GM12878 (cell line): Measurements from ENCODE around the gene MPST. TPM values are rescaled to one million over a fixed set of nuclear protein-coding genes. Genes with fewer than 3 reads are reported as not detected.

Experiments
- ATAC-seq: fragments of 200-7000 bp; cut with Tn5 transposase; 3 replicates; pipeline ENCODE4 v1.9.1; 2020; ENCODE audit warnings: mild to moderate bottlenecking, moderate library complexity
- BruUV-seq: library from RNA; stranded (reverse); fragments of 400-500 nt; replicated peaks from 2 replicates; lab custom pipeline; 2021; lab: Mats Ljungman, UMichigan
- CTCF ChIA-PET: fragments of 300-600 bp; sonication (Branson Sonifier 250); formaldehyde crosslinking; extraction: SDS; loops from one replicate; lab custom pipeline; 2021; ENCODE audit warnings: inconsistent platforms; lab: Yijun Ruan, JAX
- POLR2A ChIA-PET: fragments of 350-600 bp; formaldehyde crosslinking; extraction: SDS; loops from one replicate; lab custom pipeline; 2021; ENCODE audit warnings: inconsistent platforms; lab: Charles Lee
- RAD21 ChIA-PET: fragments of 300-600 bp; sonication (Branson Sonifier 250); formaldehyde crosslinking; loops from one replicate; lab custom pipeline; 2023; ENCODE audit warnings: antibody characterized with exemption; ENCODE audit not compliant: unreplicated experiment; lab: Charles Lee
- SMC1A ChIA-PET: fragments of 300-600 bp; sonication (Branson Sonifier 250); formaldehyde crosslinking; loops from one replicate; lab custom pipeline; 2023; ENCODE audit not compliant: unreplicated experiment, uncharacterized antibody; lab: Charles Lee
- DNase-seq: peaks from one replicate; pipeline ENCODE4 v3.0.0-alpha.2; 2011; ENCODE audit warnings: low read depth, low spot score
- FAIRE-seq: peaks from 3 replicates; lab custom pipeline; 2011; peaks lifted over from hg19 to GRCh38; lab: Jason Lieb, UNC
- H2AFZ ChIP-seq: 2 replicates; pipeline ENCODE4 v1.6.0; 2011; ENCODE audit warnings: low read depth, low read length, control low read depth; ENCODE audit not compliant: control insufficient read depth
- H3K27ac ChIP-seq: 2 replicates; pipeline ENCODE4 v1.5.1; 2011; ENCODE audit warnings: control low read depth; ENCODE audit not compliant: control insufficient read depth, insufficient read depth
- H3K27me3 ChIP-seq, 2 experiments: replicated peaks in 1 of 2; 2 replicates each; pipeline versions ENCODE4 v1.6.0 to v1.6.1; 2011; ENCODE audit warnings: low read length in 1 of 2; ENCODE audit not compliant: control insufficient read depth in 2 of 2, insufficient read depth in 2 of 2
- H3K36me3 ChIP-seq, 2 experiments: 2 replicates each; pipeline ENCODE4 v1.5.1; 2011; ENCODE audit warnings: low read length in 1 of 2; ENCODE audit not compliant: control insufficient read depth in 2 of 2, insufficient read depth in 2 of 2
- H3K4me1 ChIP-seq: 2 replicates; pipeline ENCODE4 v1.6.1; 2011; ENCODE audit warnings: mild to moderate bottlenecking, low read length, moderate library complexity, mixed read lengths; ENCODE audit not compliant: control insufficient read depth, insufficient read depth
- H3K4me2 ChIP-seq: 2 replicates; pipeline ENCODE4 v1.6.0; 2011; ENCODE audit warnings: control low read depth; ENCODE audit not compliant: control insufficient read depth, insufficient read depth
- H3K4me3 ChIP-seq: fragments of 200-600 bp; sonication (generic); 2 replicates; pipeline ENCODE4 v1.5.1; 2016
- H3K79me2 ChIP-seq: 2 replicates; pipeline ENCODE4 v1.6.0; 2011; ENCODE audit warnings: low read length; ENCODE audit not compliant: control insufficient read depth, insufficient read depth
- H3K9ac ChIP-seq: 2 replicates; pipeline ENCODE4 v1.8.0; 2011; ENCODE audit warnings: low read length, control low read depth, mixed read lengths; ENCODE audit not compliant: control insufficient read depth, insufficient read depth
- H3K9me3 ChIP-seq: replicated peaks from 3 replicates; pipeline ENCODE4 v1.5.1; 2011; ENCODE audit warnings: mild to moderate bottlenecking, low read length; ENCODE audit not compliant: control insufficient read depth, insufficient read depth
- H4K20me1 ChIP-seq: 2 replicates; pipeline ENCODE4 v1.6.0; 2011; ENCODE audit not compliant: control insufficient read depth, insufficient read depth
- ATF3 ChIP-seq: IDR thresholded peaks from 2 replicates; pipeline ENCODE4 v1.6.1; 2011; ENCODE audit warnings: low read depth, mild to moderate bottlenecking, low read length, moderate library complexity, borderline replicate concordance; ENCODE audit errors: extremely low read depth
- CBX3 ChIP-seq: fragments of 200-600 bp; sonication (generic); IDR thresholded peaks from 2 replicates; pipeline ENCODE4 v1.6.1; 2016; ENCODE audit warnings: low read depth, borderline replicate concordance
- CHD1 ChIP-seq: IDR thresholded peaks from 2 replicates; pipeline ENCODE4 v1.6.1; 2012; ENCODE audit warnings: low read depth, low read length, improper control_type of control experiment
- CHD4 ChIP-seq: fragments of 200-600 bp; sonication (generic); IDR thresholded peaks from 2 replicates; pipeline ENCODE4 v1.6.1; 2016; ENCODE audit warnings: mild to moderate bottlenecking
- CREM ChIP-seq: IDR thresholded peaks from 2 replicates; pipeline ENCODE4 v1.6.1; 2014; ENCODE audit warnings: antibody characterized with exemption, low read depth
- HDAC2 ChIP-seq: fragments of 200-600 bp; sonication (generic); IDR thresholded peaks from 2 replicates; pipeline ENCODE4 v1.6.1; 2017
- JUND ChIP-seq: IDR thresholded peaks from 2 replicates; pipeline ENCODE4 v1.6.1; 2012; ENCODE audit warnings: low read depth, mild to moderate bottlenecking, low read length, improper control_type of control experiment, moderate library complexity
- MEF2B ChIP-seq: fragments of 450-650 bp; IDR thresholded peaks from 2 replicates; pipeline ENCODE4 v1.6.1; 2018; ENCODE audit warnings: mild to moderate bottlenecking, moderate library complexity; ENCODE audit not compliant: partially characterized antibody, poor library complexity, severe bottlenecking
- MXI1 ChIP-seq: fragments of 150-350 bp; IDR thresholded peaks from 2 replicates; pipeline ENCODE4 v1.6.1; 2011; ENCODE audit warnings: low read depth, mild to moderate bottlenecking, inconsistent platforms, low read length, improper control_type of control experiment
- NRF1 ChIP-seq: conservative IDR thresholded peaks from 2 replicates; pipeline ENCODE4 v1.6.1; 2011; ENCODE audit warnings: mild to moderate bottlenecking, low read depth, low read length, improper control_type of control experiment
- PAX5 ChIP-seq: IDR thresholded peaks from 2 replicates; pipeline ENCODE4 v1.6.1; 2011; ENCODE audit warnings: low read depth, low read length, borderline replicate concordance
- RB1 ChIP-seq: fragments of 450-650 bp; formaldehyde crosslinking; IDR thresholded peaks from 2 replicates; pipeline ENCODE4 v1.6.1; 2017; ENCODE audit warnings: mild to moderate bottlenecking, borderline replicate concordance
- RCOR1 ChIP-seq: conservative IDR thresholded peaks from 2 replicates; pipeline ENCODE4 v1.6.1; 2012; ENCODE audit warnings: low read depth, low read length, improper control_type of control experiment
- SMARCA5 ChIP-seq: fragments of 450-650 bp; IDR thresholded peaks from 2 replicates; pipeline ENCODE4 v1.6.1; 2017; ENCODE audit warnings: mild to moderate bottlenecking
- SPI1 ChIP-seq: IDR thresholded peaks from 2 replicates; pipeline ENCODE4 v1.6.1; 2011; ENCODE audit warnings: low read depth, mild to moderate bottlenecking, low read length, moderate library complexity, borderline replicate concordance; ENCODE audit not compliant: insufficient read depth
- TAF1 ChIP-seq: IDR thresholded peaks from 2 replicates; pipeline ENCODE4 v1.6.1; 2011; ENCODE audit warnings: mild to moderate bottlenecking, low read depth, low read length, borderline replicate concordance
- TARDBP ChIP-seq: IDR thresholded peaks from 2 replicates; pipeline ENCODE4 v1.6.1; 2016; ENCODE audit warnings: borderline replicate concordance
- YY1 ChIP-seq: IDR thresholded peaks from 2 replicates; pipeline ENCODE4 v1.6.1; 2011; ENCODE audit warnings: low read depth, mild to moderate bottlenecking, low read length
- ZNF592 ChIP-seq: fragments of 450-650 bp; IDR thresholded peaks from 2 replicates; pipeline ENCODE4 v1.6.1; 2017; ENCODE audit warnings: mild to moderate bottlenecking, moderate library complexity
- WGBS: methylation state at CpG from one replicate; pipeline ENCODE4 v1.1.6; 2016; ENCODE audit warnings: low lambda C conversion rate; ENCODE audit not compliant: insufficient replicate concordance, insufficient coverage; ENCODE audit errors: missing lambda C conversion rate; 5-methylcytosine and 5-hydroxymethylcytosine counted together
- in situ Hi-C: fragments of 300-500 bp; cut with MboI; formaldehyde crosslinking; loops from 9 replicates; pipeline ENCODE4 v1.14.3; 2018; ENCODE audit warnings: mixed read lengths
- intact Hi-C: fragments of 100-400 bp; cut with micrococcal nuclease; formaldehyde crosslinking; loops from one replicate; pipeline ENCODE4 v1.14.2; 2022; ENCODE audit not compliant: unreplicated experiment
- polyA plus RNA-seq, 11 experiments: library from polyadenylated mRNA; depleted of rRNA in 4 of 11; unstranded in 6 of 11; stranded (reverse) in 5 of 11; fragments of >200 nt; fragmentation: Nextera tagmentation in 4 of 11; fragmentation: Illumina TruSeq in 1 of 11; extraction: Ambion mirVana in 4 of 11; extraction: Trizol in 1 of 11; gene quantifications; 1 replicate in 1 of 11; 2 replicates in 10 of 11; pipeline versions ENCODE4 v1.2.1 to v1.2.3, GENCODE V29; 2011 to 2016; ENCODE audit warnings: inconsistent platforms in 2 of 11, missing spikeins in 2 of 11, low read depth in 1 of 11
- total RNA-seq, 4 experiments: library from RNA; depleted of rRNA in 3 of 4; stranded (reverse); fragments of >200 nt in 3 of 4; fragmentation: Illumina TruSeq in 1 of 4; extraction: Trizol in 1 of 4; gene quantifications; 2 replicates each; pipeline versions ENCODE4 v1.2.1 to v1.2.3, GENCODE V29; 2013 to 2021
- TF ChIP-seq, protein P1 (sequence below): fragments of 450-650 bp; IDR thresholded peaks from 2 replicates; pipeline ENCODE4 v1.6.1; 2016; ENCODE audit warnings: mild to moderate bottlenecking

MPST gene
- total and polyA plus RNA-seq, 10 of the 15 experiments (the other 5 are each of a cell fraction or from before 2014, with no cell fraction given), result 0.95 to 88.7 (median 38.5) TPM

DNA sequence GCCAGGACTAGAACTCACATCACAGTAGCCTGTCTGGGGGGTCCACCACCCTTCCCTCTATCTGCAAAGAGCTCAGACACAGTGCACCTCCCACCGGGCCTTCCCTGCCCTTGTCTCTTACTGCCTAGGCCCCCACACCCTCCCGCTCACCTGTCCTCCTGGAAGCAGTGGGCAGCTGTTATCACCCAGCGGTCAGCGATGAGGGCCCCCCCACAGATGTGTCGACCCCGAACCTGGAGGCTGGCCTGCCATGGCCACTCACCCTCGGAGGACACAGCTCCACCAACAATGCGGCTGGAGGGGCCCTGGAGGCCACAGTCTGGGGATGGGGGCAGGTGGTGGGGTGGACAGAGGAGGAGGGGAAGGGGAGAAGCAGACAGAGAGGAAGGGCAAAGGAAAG lies 50.8 kb downstream of the MPST start (continued):
- TF ChIP-seq CHD4, result no peak
- TF ChIP-seq CBX3, result no peak
- no peak for TF ChIP-seq SMARCA5
- TF ChIP-seq ZNF592, result no peak
- TF ChIP-seq ATF3, result no peak
- no peak for TF ChIP-seq TAF1
- no peak for TF ChIP-seq SPI1
- no peak for TF ChIP-seq HDAC2
- no peak for TF ChIP-seq TARDBP

DNA sequence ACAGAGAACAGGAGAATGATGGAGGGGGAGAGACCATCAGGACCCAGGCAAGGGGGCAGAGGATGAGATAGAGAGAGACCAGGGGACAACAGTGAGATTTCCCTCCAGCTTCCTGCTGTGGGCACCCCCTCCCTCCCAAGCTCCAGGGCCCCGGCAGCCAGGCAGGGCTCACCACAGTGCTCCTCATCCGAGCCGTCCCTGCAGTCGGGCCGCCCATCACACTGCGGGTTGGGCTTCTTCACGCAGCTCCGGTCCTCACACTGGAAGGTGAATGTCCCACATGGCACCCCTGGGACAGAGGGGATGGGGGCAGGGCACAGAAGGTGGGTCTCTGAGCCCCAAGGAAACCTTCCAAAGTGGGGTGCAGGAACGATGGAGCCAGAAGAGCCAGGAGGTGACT lies 51.2 kb downstream of the MPST start:
- no peaks in the 10 kb centered on the region for H3K9me3 ChIP-seq
- ChIA-PET CTCF (no interaction called here), RAD21 (no interaction called here), POLR2A (no interaction called here), SMC1A (no interaction called here)
- intact Hi-C loops (no loop called here), in situ Hi-C loops (no loop called here)
- H3K27me3 ChIP-seq, result peaks cover 3 to 6% of the 10 kb centered on the region in 2 experiments; a peak in 3 of 4 replicates
- no peak overlapping the region for H2AFZ ChIP-seq
- TF ChIP-seq, protein P1, sequence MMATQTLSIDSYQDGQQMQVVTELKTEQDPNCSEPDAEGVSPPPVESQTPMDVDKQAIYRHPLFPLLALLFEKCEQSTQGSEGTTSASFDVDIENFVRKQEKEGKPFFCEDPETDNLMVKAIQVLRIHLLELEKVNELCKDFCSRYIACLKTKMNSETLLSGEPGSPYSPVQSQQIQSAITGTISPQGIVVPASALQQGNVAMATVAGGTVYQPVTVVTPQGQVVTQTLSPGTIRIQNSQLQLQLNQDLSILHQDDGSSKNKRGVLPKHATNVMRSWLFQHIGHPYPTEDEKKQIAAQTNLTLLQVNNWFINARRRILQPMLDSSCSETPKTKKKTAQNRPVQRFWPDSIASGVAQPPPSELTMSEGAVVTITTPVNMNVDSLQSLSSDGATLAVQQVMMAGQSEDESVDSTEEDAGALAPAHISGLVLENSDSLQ, result no peak
- no peak for TF ChIP-seq RB1
- TF ChIP-seq RCOR1, result no peak
- TF ChIP-seq YY1, result no peak
- TF ChIP-seq MXI1, result no peak
- no peak for TF ChIP-seq JUND
- no peak for TF ChIP-seq PAX5
- TF ChIP-seq NRF1, result no peak
- TF ChIP-seq CHD1, result no peak
- no peak for TF ChIP-seq CREM
- no peak for TF ChIP-seq MEF2B
- H3K4me2 ChIP-seq, result no peak overlapping the region
- no TSS peak for BruUV-seq
- no peak for FAIRE-seq
- ATAC-seq, result no peak
- no peaks in the 10 kb centered on the region for H3K4me1 ChIP-seq
- WGBS, result 38% methylated on average over 9 of the region's 9 CpGs
- H3K79me2 ChIP-seq, result no peaks in the 10 kb centered on the region
- H3K36me3 ChIP-seq, result no peaks in the 10 kb centered on the region
- H3K4me3 ChIP-seq, result no peak overlapping the region
- H3K27ac ChIP-seq, result no peak overlapping the region
- H3K9ac ChIP-seq, result no peak overlapping the region
- H4K20me1 ChIP-seq, result no peaks in the 10 kb centered on the region
- DNase-seq, result no peak
